GM12872 (cell line): Measurements from ENCODE around the gene DLAT.

ENCODE experiments used
- CTCF ChIP-seq: IDR thresholded peaks from 3 replicates; pipeline ENCODE4 v1.5.1; 2011; ENCODE audit warnings: low read depth, mild to moderate bottlenecking, low read length, moderate library complexity; ENCODE audit not compliant: insufficient read depth

The DLAT gene

GRCh38 chr11:112024773-112025678 lies at the start of gene DLAT:
Gene DLAT, plus strand, starts transcription at chr11:112025408. Its CDS starts 65 bp downstream, at chr11:112025473.
- no peak for TF ChIP-seq CTCF

- no peak for TF ChIP-seq CTCF
Measured at GRCh38 chr11:111976119-111976766, 49.0 kb upstream of the DLAT start.

GRCh38 chr11:111976767-111977145 lies 48.5 kb upstream of the DLAT start:
- TF ChIP-seq CTCF, result no peak

GRCh38 chr11:111977146-111978027 lies 47.8 kb upstream of the DLAT start:
- no peak for TF ChIP-seq CTCF

GRCh38 chr11:111978028-111978771 lies 47.0 kb upstream of the DLAT start:
- TF ChIP-seq CTCF, result no peak

- TF ChIP-seq CTCF, result no peak
Measured at GRCh38 chr11:111980062-111980461, 45.1 kb upstream of the DLAT start.
